HepG2 (cell line): Measurements from ENCODE around the gene RHOBTB1. TPM values are rescaled to one million over a fixed set of nuclear protein-coding genes. Genes with fewer than 3 reads are reported as not detected.

Experiments
- ATAC-seq: fragments of 200-7000 bp; cut with Tn5 transposase; 3 replicates; pipeline ENCODE4 v1.9.1; 2020; ENCODE audit warnings: mild to moderate bottlenecking, moderate library complexity
- BruUV-seq: library from RNA; stranded (reverse); fragments of 400-500 nt; replicated peaks from 2 replicates; lab custom pipeline; 2021; lab: Mats Ljungman, UMichigan
- CTCF ChIA-PET: fragments of 300-600 bp; formaldehyde crosslinking; extraction: SDS; loops from one replicate; lab custom pipeline; 2021; ENCODE audit warnings: low total read pairs, inconsistent platforms, low intra/inter-chr PET ratio; lab: Yijun Ruan, JAX
- POLR2A ChIA-PET: fragments of 350-600 bp; sonication (Branson Sonifier 250); formaldehyde crosslinking; loops from one replicate; lab custom pipeline; 2020; ENCODE audit warnings: antibody characterized with exemption, inconsistent platforms; lab: Yijun Ruan, JAX
- DNase-seq: peaks from one replicate; pipeline ENCODE4 v3.0.0-alpha.2; 2015; ENCODE audit warnings: low spot score
- FAIRE-seq: peaks from 3 replicates; lab custom pipeline; 2011; peaks lifted over from hg19 to GRCh38; lab: Jason Lieb, UNC
- H2AFZ ChIP-seq: one replicate; pipeline ENCODE4 v1.6.1; 2011; ENCODE audit warnings: low read length, inconsistent platforms
- H3K27ac ChIP-seq: fragments of 300-600 bp; 3 replicates; pipeline ENCODE4 v1.8.0; 2011; ENCODE audit warnings: mixed run types, mild to moderate bottlenecking, mixed read lengths, low read length, inconsistent platforms; ENCODE audit not compliant: insufficient read depth; ENCODE audit errors: extremely low read length
- H3K27me3 ChIP-seq, 2 experiments: fragments of 200-600 bp in 1 of 2; 2 replicates in 1 of 2; 3 replicates in 1 of 2; pipeline versions ENCODE4 v1.6.0 to v1.8.0; 2011; ENCODE audit warnings: low read length in 2 of 2, mild to moderate bottlenecking in 2 of 2, moderate library complexity in 2 of 2, inconsistent platforms in 1 of 2; ENCODE audit not compliant: insufficient read depth in 2 of 2, control insufficient read depth in 1 of 2
- H3K36me3 ChIP-seq, 2 experiments: fragments of 200-600 bp in 1 of 2; replicated peaks in 1 of 2; 2 replicates in 1 of 2; 3 replicates in 1 of 2; pipeline versions ENCODE4 v1.5.1 to v1.8.0; 2011; ENCODE audit warnings: low read length in 2 of 2, inconsistent platforms in 1 of 2; ENCODE audit not compliant: insufficient read depth in 2 of 2, control insufficient read depth in 1 of 2
- H3K4me1 ChIP-seq: 2 replicates; pipeline ENCODE4 v1.5.1; 2012; ENCODE audit warnings: low read length, inconsistent platforms; ENCODE audit not compliant: insufficient read depth
- H3K4me2 ChIP-seq: 2 replicates; pipeline ENCODE4 v1.6.0; 2011; ENCODE audit warnings: low read depth, low read length, inconsistent platforms
- H3K4me3 ChIP-seq, 3 experiments: fragments of 200-600 bp in 1 of 3; sonication (generic), shearing (Covaris generic) in 1 of 3; replicated peaks in 1 of 3; 2 replicates each; pipeline ENCODE4 v1.5.1; 2011 to 2016; ENCODE audit warnings: low read length in 3 of 3, inconsistent platforms in 2 of 3, low read depth in 2 of 3, mild to moderate bottlenecking in 2 of 3, control low read depth in 1 of 3, mixed read lengths in 1 of 3; ENCODE audit not compliant: insufficient read depth in 1 of 3
- H3K79me2 ChIP-seq: one replicate; pipeline ENCODE4 v1.6.1; 2011; ENCODE audit warnings: low read length, inconsistent platforms; ENCODE audit not compliant: insufficient read depth
- H3K9ac ChIP-seq: 2 replicates; pipeline ENCODE4 v1.6.0; 2011; ENCODE audit warnings: mild to moderate bottlenecking, low read depth, low read length, inconsistent platforms; ENCODE audit not compliant: insufficient read depth
- H3K9me3 ChIP-seq: 2 replicates; pipeline ENCODE4 v1.5.1; 2012; ENCODE audit warnings: mild to moderate bottlenecking, low read length
- H4K20me1 ChIP-seq: 2 replicates; pipeline ENCODE4 v1.6.0; 2011; ENCODE audit warnings: inconsistent platforms, mild to moderate bottlenecking, low read length, moderate library complexity; ENCODE audit not compliant: insufficient read depth
- AFF4 ChIP-seq: sonication (generic); formaldehyde crosslinking; IDR thresholded peaks from 2 replicates; pipeline ENCODE4 v1.4.0; 2020; ENCODE audit warnings: missing genetic modification reagents
- ARID2 ChIP-seq: sonication (generic); formaldehyde crosslinking; IDR thresholded peaks from 2 replicates; pipeline ENCODE4 v1.8.1; 2022; ENCODE audit warnings: mild to moderate bottlenecking, missing genetic modification reagents, borderline replicate concordance
- ATF6 ChIP-seq: sonication (generic); formaldehyde crosslinking; conservative IDR thresholded peaks from 2 replicates; pipeline ENCODE4 v1.4.0; 2020; ENCODE audit warnings: missing genetic modification reagents
- CREM ChIP-seq, 2 experiments: sonication (generic) in 1 of 2; formaldehyde crosslinking in 1 of 2; IDR thresholded peaks; 2 replicates each; pipeline versions ENCODE4 v1.4.0 to v1.6.1; 2016 to 2020; ENCODE audit warnings: antibody characterized with exemption in 1 of 2, mild to moderate bottlenecking in 1 of 2, missing genetic modification reagents in 1 of 2
- DPF2 ChIP-seq: sonication (generic); formaldehyde crosslinking; IDR thresholded peaks from 2 replicates; pipeline ENCODE4 v1.4.0; 2020; ENCODE audit warnings: mild to moderate bottlenecking, low read depth, missing genetic modification reagents, borderline replicate concordance
- FOSL1 ChIP-seq: sonication (generic); formaldehyde crosslinking; IDR thresholded peaks from 2 replicates; pipeline ENCODE4 v1.9.0; 2021; ENCODE audit warnings: missing genetic modification reagents, borderline replicate concordance
- HDAC2 ChIP-seq: sonication (generic); formaldehyde crosslinking; IDR thresholded peaks from 2 replicates; pipeline ENCODE4 v1.4.0; 2020; ENCODE audit warnings: missing genetic modification reagents
- IRF2 ChIP-seq: IDR thresholded peaks from 2 replicates; pipeline ENCODE4 v1.6.1; 2018; ENCODE audit warnings: missing genetic modification reagents, missing compliant biosample characterization
- RFX1 ChIP-seq: fragments of 450-650 bp; IDR thresholded peaks from 2 replicates; pipeline ENCODE4 v1.6.1; 2017
- RXRA ChIP-seq: sonication (generic); formaldehyde crosslinking; IDR thresholded peaks from 2 replicates; pipeline ENCODE4 v1.5.1; 2020; ENCODE audit warnings: missing genetic modification reagents
- ZBTB4 ChIP-seq: sonication (generic); formaldehyde crosslinking; IDR thresholded peaks from 2 replicates; pipeline ENCODE4 v1.4.0; 2020; ENCODE audit warnings: missing genetic modification reagents, mild to moderate bottlenecking, borderline replicate concordance
- ZFP36L2 ChIP-seq: sonication (generic); formaldehyde crosslinking; IDR thresholded peaks from 2 replicates; pipeline ENCODE4 v1.4.0; 2020; ENCODE audit warnings: missing genetic modification reagents
- ZNF619 ChIP-seq: sonication (generic); formaldehyde crosslinking; IDR thresholded peaks from 2 replicates; pipeline ENCODE4 v1.4.0; 2020; ENCODE audit warnings: mild to moderate bottlenecking, missing genetic modification reagents
- ZNF674 ChIP-seq: sonication (generic); formaldehyde crosslinking; IDR thresholded peaks from 2 replicates; pipeline ENCODE4 v1.5.0; 2020; ENCODE audit warnings: low read depth, mild to moderate bottlenecking, missing genetic modification reagents
- ZNF790 ChIP-seq: sonication (generic); formaldehyde crosslinking; IDR thresholded peaks from 2 replicates; pipeline ENCODE4 v1.8.0; 2022; ENCODE audit warnings: missing genetic modification reagents, mild to moderate bottlenecking, borderline replicate concordance
- ZSCAN9 ChIP-seq: IDR thresholded peaks from 2 replicates; pipeline ENCODE4 v1.6.1; 2016; ENCODE audit warnings: borderline replicate concordance
- WGBS: methylation state at CpG from one replicate; pipeline ENCODE4 v1.1.6; 2017; ENCODE audit warnings: low lambda C conversion rate; 5-methylcytosine and 5-hydroxymethylcytosine counted together
- in situ Hi-C: cut with HindIII; loops from 2 replicates; pipeline ENCODE4 v1.10.0; 2017; ENCODE audit warnings: low pct_unique_long_range_greater_than_20kb; ENCODE audit not compliant: extremely low pct_ligation_motif_present
- intact Hi-C: fragments of 100-400 bp; cut with micrococcal nuclease; formaldehyde crosslinking; loops from one replicate; pipeline ENCODE4 v1.10.0; 2022; ENCODE audit not compliant: unreplicated experiment
- polyA plus RNA-seq, 8 experiments: library from polyadenylated mRNA; depleted of rRNA in 3 of 8; stranded (reverse) in 7 of 8; unstranded in 1 of 8; fragments of >200 nt; fragmentation: Illumina TruSeq in 4 of 8; extraction: Trizol in 4 of 8; gene quantifications; 2 replicates each; pipeline versions ENCODE4 v1.2.1 to v1.2.3, GENCODE V29; 2011 to 2016; ENCODE audit warnings: low read depth in 4 of 8, missing spikeins in 1 of 8, mixed read lengths in 1 of 8; ENCODE audit not compliant: insufficient read depth in 1 of 8
- total RNA-seq, 5 experiments: library from RNA; depleted of rRNA; stranded (reverse); fragments of >200 nt; fragmentation: Illumina TruSeq; extraction: Trizol; gene quantifications; 2 replicates each; pipeline ENCODE4 v1.2.3, GENCODE V29; 2016; ENCODE audit warnings: low read depth in 1 of 5

Gene RHOBTB1
- total and polyA plus RNA-seq, 2 of the 13 experiments (the other 11 are each of a cell fraction or from before 2014, with no cell fraction given), result 18.8 to 59.5 TPM

GRCh38 chr10:60955957-60956425 is 12.0 kb upstream of the RHOBTB1 start:
- H3K4me2 ChIP-seq, result peak overlapping the region; percentile 51
- peak overlapping the region; percentile 64 for H3K27ac ChIP-seq
- ATAC-seq (peak; percentile 98), DNase-seq (peak; percentile 81), FAIRE-seq (peak; percentile 34)
- 9% methylated on average over 2 of the region's 2 CpGs for WGBS
- no peak overlapping the region for H3K4me3 ChIP-seq
- BruUV-seq, result no TSS peak
- ChIA-PET POLR2A (interaction anchor here (1.5 kb wide), 1 partner anchor 11 kb away, joined by 3 read pairs; no protein-coding TSS in a partner anchor), CTCF (no interaction called here)
- H3K36me3 ChIP-seq, result peaks cover 4 to 5% of the 10 kb centered on the region in 2 experiments; a peak in 2 of 5 replicates
- H3K9me3 ChIP-seq, result no peaks in the 10 kb centered on the region
- H2AFZ ChIP-seq, result no peak overlapping the region
- intact Hi-C loops, result no loop called here
- no peaks in the 10 kb centered on the region for H3K79me2 ChIP-seq
- in situ Hi-C loops, result no loop called here
- no peaks in the 10 kb centered on the region for H4K20me1 ChIP-seq
- H3K9ac ChIP-seq, result no peak overlapping the region
- peaks cover 30% of the 10 kb centered on the region for H3K4me1 ChIP-seq
- H3K27me3 ChIP-seq, result no peaks in the 10 kb centered on the region
- no peak for TF ChIP-seq ZNF790 (CRISPR knock-in tag)
- peak; percentile 51; the same call in 1 of the 2 replicates for TF ChIP-seq CREM (IDR thresholded peaks at IDR 0.05)
- TF ChIP-seq CREM (CRISPR knock-in tag; IDR thresholded peaks at IDR 0.05), result no peak
- TF ChIP-seq IRF2 (CRISPR knock-in tag), result no peak
- TF ChIP-seq ZFP36L2, result no peak
- TF ChIP-seq FOSL1 (CRISPR knock-in tag), result peak; percentile 91; the same call in 1 of the 2 replicates
- no peak for TF ChIP-seq RFX1
- TF ChIP-seq ZNF674, result no peak
- no peak for TF ChIP-seq RXRA (CRISPR knock-in tag)
- TF ChIP-seq ZNF619 (CRISPR knock-in tag), result no peak
- TF ChIP-seq AFF4, result no peak
- no peak for TF ChIP-seq ATF6 (CRISPR knock-in tag)
- no peak for TF ChIP-seq ZBTB4 (CRISPR knock-in tag)
- peak; percentile 42; the same call in 1 of the 2 replicates for TF ChIP-seq HDAC2
- no peak for TF ChIP-seq ZSCAN9 (CRISPR knock-in tag)
- no peak for TF ChIP-seq ARID2
- TF ChIP-seq DPF2 (CRISPR knock-in tag), result 0 out of 2 replicates have a peak, but pooled peaks have one; percentile 35
